Neutrophil (primary cell): ENCODE results near the gene DEGS2.

Experiments
- H3K27ac ChIP-seq: fragments of 200-600 bp; sonication (generic); 2 replicates; pipeline ENCODE4 v1.5.1; 2016; ENCODE audit warnings: mild to moderate bottlenecking, moderate library complexity
- H3K27me3 ChIP-seq: fragments of 200-600 bp; sonication (generic); 2 replicates; pipeline ENCODE4 v1.6.0; 2016; ENCODE audit warnings: mild to moderate bottlenecking
- H3K36me3 ChIP-seq: fragments of 200-600 bp; sonication (generic); 2 replicates; pipeline ENCODE4 v1.5.1; 2017
- H3K4me1 ChIP-seq, 2 experiments: fragments of 200-600 bp in 1 of 2; sonication (generic) in 1 of 2; 1 replicate in 1 of 2; 2 replicates in 1 of 2; pipeline versions ENCODE4 v1.5.1 to v1.6.1; 2013 to 2016; ENCODE audit warnings: low read depth in 1 of 2, low read length in 1 of 2, mild to moderate bottlenecking in 1 of 2, moderate library complexity in 1 of 2; ENCODE audit not compliant: control insufficient read depth in 1 of 2, insufficient read depth in 1 of 2
- H3K4me3 ChIP-seq, 2 experiments: fragments of 200-600 bp in 1 of 2; sonication (generic) in 1 of 2; 1 replicate in 1 of 2; 2 replicates in 1 of 2; pipeline ENCODE4 v1.5.1; 2013 to 2016; ENCODE audit warnings: low read depth in 1 of 2, low read length in 1 of 2, mild to moderate bottlenecking in 1 of 2, moderate library complexity in 1 of 2
- H3K9me3 ChIP-seq: fragments of 200-600 bp; sonication (generic); 2 replicates; pipeline ENCODE4 v1.5.1; 2016
- CTCF ChIP-seq: fragments of 200-600 bp; sonication (generic); IDR thresholded peaks from 2 replicates; pipeline ENCODE4 v1.5.1; 2016; ENCODE audit warnings: antibody characterized with exemption

Gene DEGS2

GRCh38 chr14:100114109-100114765 lies 45.2 kb downstream of the DEGS2 start:
- no peak overlapping the region for H3K27ac ChIP-seq
- no peak overlapping the region for H3K4me3 ChIP-seq
- no peaks in the 10 kb centered on the region for H3K36me3 ChIP-seq
- no peak for TF ChIP-seq CTCF
- peaks cover 14 to 15% of the 10 kb centered on the region in 2 experiments for H3K4me1 ChIP-seq
- no peaks in the 10 kb centered on the region for H3K9me3 ChIP-seq
- H3K27me3 ChIP-seq: no peaks in the 10 kb centered on the region

- TF ChIP-seq CTCF: no peak
- Histone ChIP-seq H3K4me3 (no peak overlapping the region), H3K4me1 (peaks cover 28 to 34% of the 10 kb centered on the region in 2 experiments), H3K27me3 (no peaks in the 10 kb centered on the region), H3K9me3 (no peaks in the 10 kb centered on the region), H3K27ac (no peak overlapping the region), H3K36me3 (no peaks in the 10 kb centered on the region)
Observed at GRCh38 chr14:100111931-100112704, 47.3 kb downstream of the DEGS2 start.

- Histone ChIP-seq H3K36me3 (no peaks in the 10 kb centered on the region), H3K27ac (no peak overlapping the region), H3K4me1 (peaks cover 41 to 47% of the 10 kb centered on the region in 2 experiments), H3K4me3 (no peak overlapping the region), H3K9me3 (no peaks in the 10 kb centered on the region), H3K27me3 (no peaks in the 10 kb centered on the region)
- TF ChIP-seq CTCF: no peak
Observed at GRCh38 chr14:100110816-100111215, 48.6 kb downstream of the DEGS2 start.

- Histone ChIP-seq H3K36me3 (no peaks in the 10 kb centered on the region), H3K9me3 (no peaks in the 10 kb centered on the region), H3K27me3 (no peaks in the 10 kb centered on the region), H3K4me1 (peaks cover 49 to 57% of the 10 kb centered on the region in 2 experiments), H3K4me3 (no peak overlapping the region), H3K27ac (no peak overlapping the region)
- no peak for TF ChIP-seq CTCF
Observed at GRCh38 chr14:100109594-100109955, 49.9 kb downstream of the DEGS2 start.

GRCh38 chr14:100108840-100109593 lies 50.4 kb downstream of the DEGS2 start:
- H3K36me3 ChIP-seq: no peaks in the 10 kb centered on the region
- TF ChIP-seq CTCF: no peak
- H3K27me3 ChIP-seq: no peaks in the 10 kb centered on the region
- no peak overlapping the region for H3K4me3 ChIP-seq
- no peaks in the 10 kb centered on the region for H3K9me3 ChIP-seq
- no peak overlapping the region for H3K27ac ChIP-seq
- H3K4me1 ChIP-seq: peaks cover 49 to 57% of the 10 kb centered on the region in 2 experiments
